ENCODE data around the gene TMEM31.

DNA sequence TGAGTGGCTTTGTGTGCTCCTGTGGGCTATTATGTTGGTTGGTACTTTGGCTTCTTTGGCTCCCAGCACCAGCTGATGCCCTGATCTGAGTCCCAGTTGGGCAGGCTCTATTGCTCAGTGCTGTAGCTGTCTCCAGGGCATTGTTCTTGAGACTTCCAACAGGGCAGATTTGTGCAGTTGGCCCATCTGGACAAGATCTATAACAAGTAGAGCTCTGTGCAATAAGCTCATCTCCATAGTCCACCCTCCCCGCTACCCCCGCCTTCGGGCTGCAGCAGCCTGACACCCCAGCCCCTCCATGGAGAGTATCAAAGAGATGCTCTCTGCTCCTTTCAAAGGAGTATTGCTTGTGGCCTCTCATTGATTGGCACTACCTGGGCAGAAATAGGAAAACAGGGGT, 5.8 kb upstream of the TMEM31 start:
- TF ChIP-seq CTCF (conservative IDR thresholded peaks at IDR 0.05), result no peak
- no peak for TF ChIP-seq ZFX (IDR thresholded peaks at IDR 0.05)
